ENCODE measurements around the gene HBA1. TPM values are rescaled to one million over a fixed set of nuclear protein-coding genes. Genes with fewer than 3 reads are reported as not detected.

HBA1 gene
- total and polyA plus RNA-seq, 3 donors from 2014 or later = 11.7 to 24.0 TPM; not detected in 1

DNA sequence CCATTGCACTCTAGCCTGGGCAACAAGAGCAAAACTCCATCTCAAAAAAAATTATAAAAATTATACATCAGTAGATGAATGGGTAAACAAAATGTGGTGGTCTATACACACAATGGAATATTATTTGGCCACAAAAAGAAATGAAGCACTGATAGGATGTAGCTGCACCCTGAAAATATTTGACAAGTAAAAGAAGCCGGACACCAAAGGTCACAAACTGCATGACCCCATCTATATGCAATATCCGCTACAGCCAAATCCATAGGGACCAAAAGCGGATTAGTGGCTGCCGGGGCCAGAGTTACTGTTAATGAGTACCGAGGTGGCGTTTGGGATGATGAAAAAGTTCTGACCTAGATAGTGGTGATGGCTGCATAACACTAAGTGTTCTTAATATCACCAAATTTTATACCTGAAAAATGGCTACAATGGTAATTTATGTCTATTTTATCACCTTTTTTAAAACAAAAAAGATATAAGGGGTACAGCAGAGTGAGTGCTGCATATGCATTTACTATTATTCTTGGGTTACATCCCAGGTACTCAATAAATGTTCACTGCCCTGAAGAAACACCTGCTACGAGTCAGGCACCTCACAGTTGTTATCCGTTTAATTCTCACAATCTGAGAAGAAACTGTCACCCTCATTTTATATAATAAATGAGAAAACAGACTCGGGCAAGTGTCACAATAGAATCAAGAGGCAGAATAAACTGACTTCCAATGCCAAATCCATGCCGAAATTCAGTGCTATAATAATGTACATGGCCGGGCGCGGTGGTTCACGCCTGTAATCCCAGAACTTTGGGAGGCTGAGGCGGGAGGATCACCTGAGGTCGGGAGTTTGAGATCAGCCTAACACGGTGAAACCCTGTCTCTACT, 3.0 kb downstream of the HBA1 start:
- H3K27ac ChIP-seq = no peak overlapping the region
- WGBS, 2 donors = 47 to 62% methylated on average over 17 of the region's 17 CpGs
- peak overlapping the region in 1 of 2 donors; percentile 26 for H3K4me3 ChIP-seq
- intact Hi-C loops (cut with DNase I; ENCODE audit: low total_unique reads) = no loop called here
- no peaks in the 10 kb centered on the region for H3K27me3 ChIP-seq
- peaks cover 11% of the 10 kb centered on the region for H3K4me1 ChIP-seq
- TF ChIP-seq POLR2A (IDR thresholded peaks at IDR 0.05) = no peak
- TF ChIP-seq, protein P1, sequence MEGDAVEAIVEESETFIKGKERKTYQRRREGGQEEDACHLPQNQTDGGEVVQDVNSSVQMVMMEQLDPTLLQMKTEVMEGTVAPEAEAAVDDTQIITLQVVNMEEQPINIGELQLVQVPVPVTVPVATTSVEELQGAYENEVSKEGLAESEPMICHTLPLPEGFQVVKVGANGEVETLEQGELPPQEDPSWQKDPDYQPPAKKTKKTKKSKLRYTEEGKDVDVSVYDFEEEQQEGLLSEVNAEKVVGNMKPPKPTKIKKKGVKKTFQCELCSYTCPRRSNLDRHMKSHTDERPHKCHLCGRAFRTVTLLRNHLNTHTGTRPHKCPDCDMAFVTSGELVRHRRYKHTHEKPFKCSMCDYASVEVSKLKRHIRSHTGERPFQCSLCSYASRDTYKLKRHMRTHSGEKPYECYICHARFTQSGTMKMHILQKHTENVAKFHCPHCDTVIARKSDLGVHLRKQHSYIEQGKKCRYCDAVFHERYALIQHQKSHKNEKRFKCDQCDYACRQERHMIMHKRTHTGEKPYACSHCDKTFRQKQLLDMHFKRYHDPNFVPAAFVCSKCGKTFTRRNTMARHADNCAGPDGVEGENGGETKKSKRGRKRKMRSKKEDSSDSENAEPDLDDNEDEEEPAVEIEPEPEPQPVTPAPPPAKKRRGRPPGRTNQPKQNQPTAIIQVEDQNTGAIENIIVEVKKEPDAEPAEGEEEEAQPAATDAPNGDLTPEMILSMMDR (IDR thresholded peaks at IDR 0.05) = no peak
- H3K36me3 ChIP-seq (ENCODE audit: low read depth, missing control alignments) = no peaks in the 10 kb centered on the region
- DNase-seq = no peak
- no peaks in the 10 kb centered on the region for H3K9me3 ChIP-seq

DNA sequence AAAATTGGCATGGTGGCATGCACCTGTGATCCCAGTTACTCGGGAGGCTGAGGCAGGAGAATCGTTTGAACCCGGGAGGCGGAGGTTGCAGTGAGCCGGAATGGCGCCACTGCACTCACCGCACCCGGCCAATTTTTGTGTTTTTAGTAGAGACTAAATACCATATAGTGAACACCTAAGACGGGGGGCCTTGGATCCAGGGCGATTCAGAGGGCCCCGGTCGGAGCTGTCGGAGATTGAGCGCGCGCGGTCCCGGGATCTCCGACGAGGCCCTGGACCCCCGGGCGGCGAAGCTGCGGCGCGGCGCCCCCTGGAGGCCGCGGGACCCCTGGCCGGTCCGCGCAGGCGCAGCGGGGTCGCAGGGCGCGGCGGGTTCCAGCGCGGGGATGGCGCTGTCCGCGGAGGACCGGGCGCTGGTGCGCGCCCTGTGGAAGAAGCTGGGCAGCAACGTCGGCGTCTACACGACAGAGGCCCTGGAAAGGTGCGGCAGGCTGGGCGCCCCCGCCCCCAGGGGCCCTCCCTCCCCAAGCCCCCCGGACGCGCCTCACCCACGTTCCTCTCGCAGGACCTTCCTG, 3.7 kb downstream of the HBA1 start, which contains the start of gene HBQ1:
HBQ1 (plus strand) TSS at position 359 of the 575 bp plus-strand sequence; CDS start at position 387, 28 bp downstream.
- Histone ChIP-seq H3K36me3 (ENCODE audit: low read depth, missing control alignments) (no peaks in the 10 kb centered on the region), H3K4me1 (peaks cover 11% of the 10 kb centered on the region), H3K4me3 (peak within 1 kb of the TSS; percentile 26 to 54), H3K9me3 (no peaks in the 10 kb centered on the region), H3K27ac (no peak within 1 kb of the TSS), H3K27me3 (no peaks in the 10 kb centered on the region)
- intact Hi-C loops (cut with DNase I; ENCODE audit: low total_unique reads) = no loop called here
- TF ChIP-seq, protein P1 (IDR thresholded peaks at IDR 0.05) = peak; percentile 35 to 42 (median 38)
- TF ChIP-seq POLR2A (IDR thresholded peaks at IDR 0.05) = no peak
- 5% methylated on average over 4 to 49 of the region's 59 CpGs for WGBS, 2 donors
- DNase-seq = no peak

DNA sequence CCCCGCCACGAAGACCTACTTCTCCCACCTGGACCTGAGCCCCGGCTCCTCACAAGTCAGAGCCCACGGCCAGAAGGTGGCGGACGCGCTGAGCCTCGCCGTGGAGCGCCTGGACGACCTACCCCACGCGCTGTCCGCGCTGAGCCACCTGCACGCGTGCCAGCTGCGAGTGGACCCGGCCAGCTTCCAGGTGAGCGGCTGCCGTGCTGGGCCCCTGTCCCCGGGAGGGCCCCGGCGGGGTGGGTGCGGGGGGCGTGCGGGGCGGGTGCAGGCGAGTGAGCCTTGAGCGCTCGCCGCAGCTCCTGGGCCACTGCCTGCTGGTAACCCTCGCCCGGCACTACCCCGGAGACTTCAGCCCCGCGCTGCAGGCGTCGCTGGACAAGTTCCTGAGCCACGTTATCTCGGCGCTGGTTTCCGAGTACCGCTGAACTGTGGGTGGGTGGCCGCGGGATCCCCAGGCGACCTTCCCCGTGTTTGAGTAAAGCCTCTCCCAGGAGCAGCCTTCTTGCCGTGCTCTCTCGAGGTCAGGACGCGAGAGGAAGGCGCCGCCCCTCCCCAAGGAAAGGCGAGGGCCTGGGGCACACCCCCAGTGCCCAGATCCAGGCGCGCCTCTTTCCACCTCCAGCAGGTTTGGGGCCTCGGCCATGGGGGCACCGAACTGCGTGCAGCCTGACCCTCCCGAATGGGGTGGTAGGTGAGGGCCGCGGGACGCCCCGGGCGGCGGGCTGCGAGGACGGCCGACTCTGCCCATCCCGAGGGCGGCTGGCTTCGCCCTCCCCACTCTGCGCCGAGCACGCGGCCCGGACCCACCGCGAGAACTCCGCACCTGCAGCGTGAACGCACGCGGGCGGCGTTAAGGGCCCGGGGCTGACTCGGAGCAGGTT, 4.4 kb downstream of the HBA1 start:
- no peak overlapping the region for H3K27ac ChIP-seq
- 0% methylated on average over 77 of the region's 89 CpGs; no CpG with 5 or more reads in 1 of the 2 donors for WGBS, 2 donors

DNA sequence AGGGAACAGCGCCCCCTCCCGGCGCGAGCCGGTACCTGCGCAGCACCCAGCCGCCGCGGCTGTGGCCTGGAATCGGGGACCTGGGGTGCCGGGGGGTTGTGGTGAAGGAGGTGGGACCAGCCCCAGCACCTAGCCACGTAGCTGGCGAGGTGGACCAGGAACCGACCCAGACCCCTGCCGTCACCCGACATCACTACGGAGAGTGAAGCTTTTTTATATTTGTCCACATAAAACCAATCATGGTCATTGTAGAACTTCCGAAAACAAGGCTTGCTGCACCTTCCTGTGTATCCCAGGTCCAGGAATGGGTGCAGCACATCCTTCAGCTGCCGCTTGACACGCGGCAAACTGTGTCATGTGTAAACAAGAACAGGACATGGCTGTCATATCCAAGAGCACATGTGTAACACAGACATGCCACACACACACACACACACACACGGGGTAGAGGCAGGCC, 5.1 kb downstream of the HBA1 start:
- intact Hi-C loops (cut with DNase I; ENCODE audit: low total_unique reads) = no loop called here
- H3K4me3 ChIP-seq = peak overlapping the region in 1 of 2 donors; percentile 54
- H3K27ac ChIP-seq = no peak overlapping the region
- TF ChIP-seq, protein P1 (IDR thresholded peaks at IDR 0.05) = peak in 2 of 3 experiments; percentile 93 to 97
- TF ChIP-seq POLR2A (IDR thresholded peaks at IDR 0.05) = no peak
- WGBS, 2 donors = 9 to 24% methylated on average over 10 of the region's 22 CpGs
- peaks cover 11% of the 10 kb centered on the region for H3K4me1 ChIP-seq
- H3K9me3 ChIP-seq = no peaks in the 10 kb centered on the region
- no peaks in the 10 kb centered on the region for H3K27me3 ChIP-seq
- H3K36me3 ChIP-seq (ENCODE audit: low read depth, missing control alignments) = no peaks in the 10 kb centered on the region
- DNase-seq = no peak

More for the DNA sequence above, 4.4 kb downstream of the HBA1 start:
- intact Hi-C loops (cut with DNase I; ENCODE audit: low total_unique reads) = no loop called here
- Histone ChIP-seq H3K27me3 (no peaks in the 10 kb centered on the region), H3K36me3 (ENCODE audit: low read depth, missing control alignments) (no peaks in the 10 kb centered on the region), H3K9me3 (no peaks in the 10 kb centered on the region), H3K4me1 (peaks cover 11% of the 10 kb centered on the region), H3K4me3 (peak overlapping the region; percentile 26 to 54)
- TF ChIP-seq, protein P1 (IDR thresholded peaks at IDR 0.05) = peak in 1 of 3 experiments; percentile 95
- no peak for TF ChIP-seq POLR2A (IDR thresholded peaks at IDR 0.05)
- DNase-seq = peak; percentile 85

Measured in testis (tissue), 3 donors.